HEK293T (cell line): ENCODE results near the gene LRP1B.

Source experiments
- ARNT ChIP-seq: fragments of 450-650 bp; IDR thresholded peaks from 2 replicates; pipeline ENCODE4 v1.6.1; 2017; ENCODE audit warnings: mild to moderate bottlenecking
- BHLHE40 ChIP-seq: fragments of 450-650 bp; IDR thresholded peaks from 2 replicates; pipeline ENCODE4 v1.6.1; 2016; ENCODE audit warnings: mild to moderate bottlenecking, moderate library complexity, borderline replicate concordance
- ELF4 ChIP-seq: fragments of 450-650 bp; IDR thresholded peaks from 2 replicates; pipeline ENCODE4 v1.6.1; 2017; ENCODE audit warnings: antibody characterized with exemption
- FOXA1 ChIP-seq: fragments of 450-650 bp; IDR thresholded peaks from 2 replicates; pipeline ENCODE4 v1.6.1; 2016; ENCODE audit warnings: mild to moderate bottlenecking
- FOXK2 ChIP-seq: fragments of 450-650 bp; IDR thresholded peaks from 2 replicates; pipeline ENCODE4 v1.6.1; 2016; ENCODE audit warnings: mild to moderate bottlenecking
- FOXM1 ChIP-seq: fragments of 450-650 bp; IDR thresholded peaks from 2 replicates; pipeline ENCODE4 v1.6.1; 2017; ENCODE audit warnings: mild to moderate bottlenecking, borderline replicate concordance
- NFRKB ChIP-seq: fragments of 450-650 bp; IDR thresholded peaks from 2 replicates; pipeline ENCODE4 v1.6.1; 2016; ENCODE audit warnings: mild to moderate bottlenecking, moderate library complexity
- SP1 ChIP-seq: fragments of 450-650 bp; IDR thresholded peaks from 2 replicates; pipeline ENCODE4 v1.6.1; 2017
- SUZ12 ChIP-seq: fragments of 450-650 bp; IDR thresholded peaks from 2 replicates; pipeline ENCODE4 v1.6.1; 2016; ENCODE audit warnings: mild to moderate bottlenecking
- TARDBP ChIP-seq: fragments of 450-650 bp; IDR thresholded peaks from 2 replicates; pipeline ENCODE4 v1.6.1; 2016
- ZNF384 ChIP-seq: fragments of 450-650 bp; IDR thresholded peaks from 2 replicates; pipeline ENCODE4 v1.6.1; 2016

GRCh38 chr2:140586379-140586778 lies 1544.4 kb downstream of the LRP1B start:
- no peak for TF ChIP-seq FOXA1
- TF ChIP-seq SUZ12: no peak
- no peak for TF ChIP-seq BHLHE40
- TF ChIP-seq ARNT: no peak
- TF ChIP-seq FOXM1: no peak
- TF ChIP-seq TARDBP: no peak
- no peak for TF ChIP-seq FOXK2
- TF ChIP-seq NFRKB: no peak
- TF ChIP-seq SP1: no peak
- no peak for TF ChIP-seq ELF4
- no peak for TF ChIP-seq ZNF384
